ENCODE results near the gene MBOAT2. TPM values are rescaled to one million over a fixed set of nuclear protein-coding genes. Genes with fewer than 3 reads are reported as not detected.

Gene MBOAT2
- total and polyA plus RNA-seq, 3 donors from 2014 or later: 21.2 to 24.8 (median 24.2) TPM

DNA sequence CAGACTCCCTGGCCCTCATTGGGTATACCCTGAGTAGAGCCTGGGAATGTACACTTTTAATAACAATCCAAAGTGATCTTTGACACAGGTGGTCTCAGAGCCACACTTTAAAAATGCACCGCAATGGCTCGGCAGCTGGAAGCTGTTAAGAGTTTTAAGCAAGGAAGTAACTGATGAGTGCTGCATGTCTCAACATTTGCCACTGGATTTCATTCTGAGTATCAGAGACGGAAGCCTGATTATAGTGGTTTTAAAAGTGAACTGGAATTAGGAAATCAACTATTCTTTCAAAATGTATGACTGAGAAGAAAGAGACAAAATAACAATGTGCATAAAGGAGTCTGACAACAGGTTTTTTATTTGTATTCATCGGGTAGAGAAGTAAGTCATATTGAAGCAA lies 7.5 kb downstream of the MBOAT2 start:
- no peaks in the 10 kb centered on the region for H3K4me1 ChIP-seq
- no peaks in the 10 kb centered on the region for H3K36me3 ChIP-seq (ENCODE audit: low read depth, missing control alignments)
- intact Hi-C loops (cut with DNase I; ENCODE audit: low total_unique reads): no loop called here
- DNase-seq: no peak
- no peak for TF ChIP-seq POLR2A (IDR thresholded peaks at IDR 0.05)
- TF ChIP-seq, protein P1, sequence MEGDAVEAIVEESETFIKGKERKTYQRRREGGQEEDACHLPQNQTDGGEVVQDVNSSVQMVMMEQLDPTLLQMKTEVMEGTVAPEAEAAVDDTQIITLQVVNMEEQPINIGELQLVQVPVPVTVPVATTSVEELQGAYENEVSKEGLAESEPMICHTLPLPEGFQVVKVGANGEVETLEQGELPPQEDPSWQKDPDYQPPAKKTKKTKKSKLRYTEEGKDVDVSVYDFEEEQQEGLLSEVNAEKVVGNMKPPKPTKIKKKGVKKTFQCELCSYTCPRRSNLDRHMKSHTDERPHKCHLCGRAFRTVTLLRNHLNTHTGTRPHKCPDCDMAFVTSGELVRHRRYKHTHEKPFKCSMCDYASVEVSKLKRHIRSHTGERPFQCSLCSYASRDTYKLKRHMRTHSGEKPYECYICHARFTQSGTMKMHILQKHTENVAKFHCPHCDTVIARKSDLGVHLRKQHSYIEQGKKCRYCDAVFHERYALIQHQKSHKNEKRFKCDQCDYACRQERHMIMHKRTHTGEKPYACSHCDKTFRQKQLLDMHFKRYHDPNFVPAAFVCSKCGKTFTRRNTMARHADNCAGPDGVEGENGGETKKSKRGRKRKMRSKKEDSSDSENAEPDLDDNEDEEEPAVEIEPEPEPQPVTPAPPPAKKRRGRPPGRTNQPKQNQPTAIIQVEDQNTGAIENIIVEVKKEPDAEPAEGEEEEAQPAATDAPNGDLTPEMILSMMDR (IDR thresholded peaks at IDR 0.05): no peak
- no peaks in the 10 kb centered on the region for H3K9me3 ChIP-seq
- 87 to 96% methylated on average over 4 of the region's 4 CpGs for WGBS, 2 donors
- no peak overlapping the region for H3K4me3 ChIP-seq
- H3K27ac ChIP-seq: no peak overlapping the region
- H3K27me3 ChIP-seq: no peaks in the 10 kb centered on the region

DNA sequence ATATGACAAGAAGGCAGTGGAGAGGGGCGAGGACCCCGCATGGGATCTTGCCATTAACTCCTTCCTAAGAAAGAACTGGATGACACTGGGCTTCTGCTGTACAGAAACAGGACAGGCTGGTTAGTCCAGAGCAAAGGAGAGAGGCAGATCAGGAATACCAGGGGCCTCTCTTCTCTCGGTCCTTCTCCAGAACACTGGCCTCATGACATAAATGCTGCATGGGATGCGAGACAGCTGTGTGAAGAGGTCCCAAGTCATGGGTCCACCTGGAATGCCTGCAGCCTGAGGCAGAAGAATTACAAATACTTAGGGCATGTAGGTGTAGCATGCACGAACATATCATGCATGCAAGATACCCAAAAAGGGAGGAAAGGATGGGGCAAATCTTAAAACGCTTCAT lies 9.1 kb downstream of the MBOAT2 start:
- Histone ChIP-seq H3K27me3 (no peaks in the 10 kb centered on the region), H3K9me3 (no peaks in the 10 kb centered on the region), H3K4me1 (no peaks in the 10 kb centered on the region), H3K27ac (no peak overlapping the region), H3K4me3 (no peak overlapping the region), H3K36me3 (ENCODE audit: low read depth, missing control alignments) (no peaks in the 10 kb centered on the region)
- TF ChIP-seq, protein P1 (IDR thresholded peaks at IDR 0.05): no peak
- TF ChIP-seq POLR2A (IDR thresholded peaks at IDR 0.05): no peak
- intact Hi-C loops (cut with DNase I; ENCODE audit: low total_unique reads): no loop called here
- 87 to 93% methylated on average over 6 of the region's 6 CpGs for WGBS, 2 donors
- no peak for DNase-seq

DNA sequence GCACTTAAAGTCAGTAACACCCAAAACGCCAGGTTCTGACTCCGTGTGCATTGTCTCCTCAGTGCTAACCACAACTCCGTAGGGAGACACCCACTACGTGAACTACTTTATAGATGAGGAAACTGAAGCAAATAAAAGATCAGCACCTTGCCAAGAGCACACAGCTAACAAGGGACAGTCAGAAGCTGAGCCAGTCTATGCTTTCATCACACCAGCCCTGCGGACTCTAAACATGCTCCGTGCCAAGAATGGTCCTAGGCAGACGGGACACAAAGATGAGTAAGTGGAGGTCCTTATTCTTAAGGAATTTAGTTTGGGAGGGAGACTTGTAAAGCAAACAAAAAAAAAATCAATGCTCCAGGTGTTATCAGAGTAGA lies 9.6 kb downstream of the MBOAT2 start:
- 91 to 99% methylated on average over 7 of the region's 7 CpGs for WGBS, 2 donors
- DNase-seq: no peak
- H3K9me3 ChIP-seq: no peaks in the 10 kb centered on the region
- no peak for TF ChIP-seq POLR2A (IDR thresholded peaks at IDR 0.05)
- TF ChIP-seq, protein P1 (IDR thresholded peaks at IDR 0.05): no peak
- H3K4me1 ChIP-seq: no peaks in the 10 kb centered on the region
- no peak overlapping the region for H3K27ac ChIP-seq
- no peaks in the 10 kb centered on the region for H3K27me3 ChIP-seq
- no peak overlapping the region for H3K4me3 ChIP-seq
- no peaks in the 10 kb centered on the region for H3K36me3 ChIP-seq (ENCODE audit: low read depth, missing control alignments)
- intact Hi-C loops (cut with DNase I; ENCODE audit: low total_unique reads): no loop called here

DNA sequence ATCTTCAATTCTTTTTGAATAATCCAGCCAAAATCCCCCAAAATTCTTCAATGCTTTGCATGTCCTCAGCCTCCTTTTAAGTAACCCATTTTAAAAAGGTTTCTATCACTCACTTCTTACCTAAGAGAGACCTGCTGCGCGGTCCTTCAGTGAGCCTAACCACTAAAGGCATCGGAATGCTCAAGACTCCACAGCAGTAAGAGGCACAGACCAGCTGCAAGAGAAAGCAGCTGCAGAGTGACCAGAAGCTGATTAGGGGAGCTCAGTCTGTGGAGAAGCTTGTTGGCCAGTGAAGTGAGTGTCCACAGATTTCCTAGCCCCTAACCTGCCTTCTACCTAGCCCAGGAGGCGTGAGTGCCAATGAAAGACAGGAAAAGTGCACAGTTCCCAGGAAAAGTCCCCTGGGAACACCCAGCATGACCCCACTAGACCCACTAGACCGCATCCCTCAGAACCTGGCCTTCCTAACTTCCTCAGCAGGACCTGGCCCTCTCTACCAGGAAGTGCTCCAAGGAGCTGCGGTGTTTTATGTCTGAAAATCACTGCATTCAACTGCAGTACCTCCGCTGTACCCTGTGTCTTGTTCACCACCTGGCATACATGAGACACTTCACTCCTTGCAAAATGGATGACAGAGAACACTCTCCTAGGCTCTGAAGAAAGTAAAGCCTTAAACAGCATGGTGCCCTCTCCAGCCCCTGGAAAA lies 10.1 kb downstream of the MBOAT2 start:
- TF ChIP-seq POLR2A (IDR thresholded peaks at IDR 0.05): no peak
- TF ChIP-seq, protein P1 (IDR thresholded peaks at IDR 0.05): no peak
- no peak for DNase-seq
- no peaks in the 10 kb centered on the region for H3K4me1 ChIP-seq
- no peaks in the 10 kb centered on the region for H3K36me3 ChIP-seq (ENCODE audit: low read depth, missing control alignments)
- no peaks in the 10 kb centered on the region for H3K9me3 ChIP-seq
- intact Hi-C loops (cut with DNase I; ENCODE audit: low total_unique reads): no loop called here
- no peak overlapping the region for H3K27ac ChIP-seq
- WGBS, 2 donors: 94 to 97% methylated on average over 7 of the region's 7 CpGs
- no peak overlapping the region for H3K4me3 ChIP-seq
- no peaks in the 10 kb centered on the region for H3K27me3 ChIP-seq

DNA sequence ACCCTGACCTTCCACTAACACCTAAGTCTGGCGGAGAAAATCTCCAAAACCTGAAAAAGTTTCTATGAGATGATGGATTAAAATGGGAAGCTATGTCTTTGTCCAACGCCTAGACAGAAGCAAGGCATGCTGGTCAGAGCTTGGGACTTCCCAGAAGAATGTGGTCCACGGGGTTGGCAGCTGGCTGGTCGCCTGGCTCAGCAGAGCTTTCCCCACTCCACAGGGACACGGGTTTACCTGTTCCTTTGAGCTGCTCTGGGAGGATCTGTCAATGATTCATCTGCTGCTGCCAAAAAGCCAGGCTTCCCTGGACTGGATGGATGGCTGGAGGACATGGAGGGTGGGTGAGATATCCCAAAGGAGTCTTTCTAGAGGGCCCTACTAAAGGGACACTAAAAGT lies 10.8 kb downstream of the MBOAT2 start:
- Histone ChIP-seq H3K36me3 (ENCODE audit: low read depth, missing control alignments) (no peaks in the 10 kb centered on the region), H3K4me3 (no peak overlapping the region), H3K9me3 (no peaks in the 10 kb centered on the region), H3K27ac (no peak overlapping the region), H3K4me1 (no peaks in the 10 kb centered on the region), H3K27me3 (no peaks in the 10 kb centered on the region)
- 86 to 87% methylated on average over 5 of the region's 5 CpGs for WGBS, 2 donors
- TF ChIP-seq POLR2A (IDR thresholded peaks at IDR 0.05): no peak
- TF ChIP-seq, protein P1 (IDR thresholded peaks at IDR 0.05): no peak
- DNase-seq: no peak
- intact Hi-C loops (cut with DNase I; ENCODE audit: low total_unique reads): no loop called here

Data from testis (tissue), 3 donors.